HepG2 (cell line): ENCODE measurements around the gene SULT2B1. TPM values are rescaled to one million over a fixed set of nuclear protein-coding genes. Genes with fewer than 3 reads are reported as not detected.

Experiments used
- CREB3 ChIP-seq: sonication (generic); formaldehyde crosslinking; IDR thresholded peaks from 2 replicates; pipeline ENCODE4 v1.5.0; 2020; ENCODE audit warnings: missing genetic modification reagents
- GABPB1 ChIP-seq: IDR thresholded peaks from 2 replicates; pipeline ENCODE4 v1.6.1; 2016; ENCODE audit warnings: mild to moderate bottlenecking, missing genetic modification reagents, moderate library complexity, missing compliant biosample characterization
- HDAC1 ChIP-seq: sonication (generic); formaldehyde crosslinking; IDR thresholded peaks from 2 replicates; pipeline ENCODE4 v1.5.1; 2020; ENCODE audit warnings: mild to moderate bottlenecking, missing genetic modification reagents
- MAX ChIP-seq: IDR thresholded peaks from 2 replicates; pipeline ENCODE4 v1.6.1; 2012; ENCODE audit warnings: inconsistent platforms
- MIER3 ChIP-seq: IDR thresholded peaks from 2 replicates; pipeline ENCODE4 v1.6.1; 2016; ENCODE audit warnings: missing compliant biosample characterization, borderline replicate concordance
- PHF21A ChIP-seq: sonication (generic); formaldehyde crosslinking; IDR thresholded peaks from 2 replicates; pipeline ENCODE4 v1.5.0; 2020; ENCODE audit warnings: mild to moderate bottlenecking, missing genetic modification reagents
- PRDM15 ChIP-seq: sonication (generic); formaldehyde crosslinking; IDR thresholded peaks from 2 replicates; pipeline ENCODE4 v1.4.0; 2020; ENCODE audit warnings: missing genetic modification reagents
- SOX13 ChIP-seq, 3 experiments: fragments of 450-650 bp in 1 of 3; sonication (generic) in 1 of 3; formaldehyde crosslinking in 1 of 3; IDR thresholded peaks in 2 of 3; conservative IDR thresholded peaks in 1 of 3; 2 replicates each; pipeline versions ENCODE4 v1.5.0 to v1.6.1; 2016 to 2020; ENCODE audit warnings: antibody characterized with exemption in 1 of 3, mild to moderate bottlenecking in 1 of 3, missing compliant biosample characterization in 1 of 3, missing genetic modification reagents in 1 of 3, moderate library complexity in 1 of 3
- TAF1 ChIP-seq: sonication (generic); formaldehyde crosslinking; IDR thresholded peaks from 2 replicates; pipeline ENCODE4 v1.4.0; 2020; ENCODE audit warnings: missing genetic modification reagents
- THAP11 ChIP-seq: IDR thresholded peaks from 2 replicates; pipeline ENCODE4 v1.6.1; 2016; ENCODE audit warnings: missing biosample characterization, missing genetic modification reagents
- ZMYM4 ChIP-seq: sonication (generic); formaldehyde crosslinking; IDR thresholded peaks from 2 replicates; pipeline ENCODE4 v1.8.1; 2023; ENCODE audit warnings: mild to moderate bottlenecking, missing genetic modification reagents
- polyA plus RNA-seq, 8 experiments: library from polyadenylated mRNA; depleted of rRNA in 3 of 8; stranded (reverse) in 7 of 8; unstranded in 1 of 8; fragments of >200 nt; fragmentation: Illumina TruSeq in 4 of 8; extraction: Trizol in 4 of 8; gene quantifications; 2 replicates each; pipeline versions ENCODE4 v1.2.1 to v1.2.3, GENCODE V29; 2011 to 2016; ENCODE audit warnings: low read depth in 4 of 8, missing spikeins in 1 of 8, mixed read lengths in 1 of 8; ENCODE audit not compliant: insufficient read depth in 1 of 8
- total RNA-seq, 5 experiments: library from RNA; depleted of rRNA; stranded (reverse); fragments of >200 nt; fragmentation: Illumina TruSeq; extraction: Trizol; gene quantifications; 2 replicates each; pipeline ENCODE4 v1.2.3, GENCODE V29; 2016; ENCODE audit warnings: low read depth in 1 of 5

The SULT2B1 gene
- total and polyA plus RNA-seq, 2 of the 13 experiments (the other 11 are each of a cell fraction or from before 2014, with no cell fraction given) = 0.13 TPM; not detected in 1

- peak; percentile 81 for TF ChIP-seq PRDM15 (CRISPR knock-in tag)
- TF ChIP-seq PHF21A (CRISPR knock-in tag) = peak; percentile 50; the same call in 1 of the 2 replicates
- TF ChIP-seq THAP11 (CRISPR knock-in tag) = peak; percentile 87
- no peak for TF ChIP-seq CREB3 (CRISPR knock-in tag)
- peak; percentile 34; the same call in 1 of the 2 replicates for TF ChIP-seq TAF1 (CRISPR knock-in tag)
- no peak for TF ChIP-seq SOX13 (IDR thresholded peaks at IDR 0.05)
- TF ChIP-seq SOX13 (CRISPR knock-in tag; conservative IDR thresholded peaks at IDR 0.05 in 1 of 2, IDR thresholded peaks at IDR 0.05 in 1 of 2) = peak in 1 of 2 experiments; percentile 22; a peak in 1 of 4 replicates
- peak; percentile 55 for TF ChIP-seq HDAC1 (CRISPR knock-in tag)
- peak; percentile 76 for TF ChIP-seq GABPB1 (CRISPR knock-in tag)
- TF ChIP-seq MIER3 = 0 out of 2 replicates have a peak, but pooled peaks have one; percentile 20
- TF ChIP-seq ZMYM4 = 0 out of 2 replicates have a peak, but pooled peaks have one; percentile 20
- TF ChIP-seq MAX = peak; percentile 40; the same call in 1 of the 2 replicates
Measured at GRCh38 chr19:48624067-48624594, 72.2 kb downstream of the SULT2B1 start (continued).
